Esophagus muscularis mucosa (tissue), 4 donors: Measurements from ENCODE around the gene RPGRIP1L. TPM values are rescaled to one million over a fixed set of nuclear protein-coding genes. Genes with fewer than 3 reads are reported as not detected.

Experiments
- DNase-seq: peaks from one replicate; pipeline ENCODE4 v3.0.0-alpha.2; 2017; ENCODE audit errors: extremely low spot score
- H3K27ac ChIP-seq, 4 donors: fragments of 200-600 bp; sonication (generic); replicated peaks in 1 of 4; 1 replicate in 3 of 4; 2 replicates in 1 of 4; pipeline ENCODE4 v1.5.1; 2016 to 2019; ENCODE audit warnings: mild to moderate bottlenecking in 1 of 4
- H3K27me3 ChIP-seq, 4 donors: fragments of 200-600 bp; sonication (generic); one replicate each; pipeline versions ENCODE4 v1.5.1 to v1.6.0; 2016 to 2019
- H3K36me3 ChIP-seq, 4 donors: fragments of 200-600 bp; sonication (generic); one replicate each; pipeline ENCODE4 v1.5.1; 2016 to 2019
- H3K4me1 ChIP-seq, 4 donors: fragments of 200-600 bp; sonication (generic); one replicate each; pipeline ENCODE4 v1.5.1; 2016 to 2019
- H3K4me3 ChIP-seq, 4 donors: fragments of 200-600 bp; sonication (generic); 1 replicate in 2 of 4; 2 replicates in 2 of 4; pipeline ENCODE4 v1.5.1; 2016 to 2019; ENCODE audit warnings: mild to moderate bottlenecking in 4 of 4, moderate library complexity in 1 of 4
- H3K9me3 ChIP-seq, 4 donors: fragments of 200-600 bp; sonication (generic); 1 replicate in 3 of 4; 2 replicates in 1 of 4; pipeline ENCODE4 v1.5.1; 2016 to 2019
- CTCF ChIP-seq, 3 experiments: fragments of 200-600 bp in 2 of 3; fragments of 450-650 bp in 1 of 3; sonication (generic) in 2 of 3; IDR thresholded peaks; one replicate each; pipeline ENCODE4 v1.5.1; 2017 to 2019; ENCODE audit warnings: antibody characterized with exemption in 3 of 3, mild to moderate bottlenecking in 2 of 3, moderate library complexity in 1 of 3
- EP300 ChIP-seq: sonication (generic); formaldehyde crosslinking; IDR thresholded peaks from one replicate; pipeline ENCODE4 v1.6.1; 2017; ENCODE audit warnings: antibody characterized with exemption
- POLR2A ChIP-seq: fragments of 450-650 bp; IDR thresholded peaks from one replicate; pipeline ENCODE4 v1.6.1; 2017; ENCODE audit warnings: antibody characterized with exemption, moderate library complexity, mild to moderate bottlenecking, low read depth
- POLR2AphosphoS5 ChIP-seq, 2 donors: sonication (generic); formaldehyde crosslinking; IDR thresholded peaks; one replicate each; pipeline ENCODE4 v1.6.1; 2017; ENCODE audit warnings: antibody characterized with exemption in 2 of 2
- WGBS: methylation state at CpG from one replicate; pipeline ENCODE4 v1.1.5; 2018; 5-methylcytosine and 5-hydroxymethylcytosine counted together
- intact Hi-C: fragments of 100-400 bp; cut with DNase I; formaldehyde crosslinking; loops from one replicate; pipeline ENCODE4 v1.15.1; 2023
- total RNA-seq, 4 donors: library from RNA; depleted of rRNA; stranded (reverse); fragments of >200 nt; gene quantifications; one replicate each; pipeline versions ENCODE4 v1.1.0 to v1.2.1, GENCODE V29; 2016

Gene RPGRIP1L
- total RNA-seq, 4 donors from 2014 or later, result 2.3 to 4.3 (median 4.0) TPM

DNA sequence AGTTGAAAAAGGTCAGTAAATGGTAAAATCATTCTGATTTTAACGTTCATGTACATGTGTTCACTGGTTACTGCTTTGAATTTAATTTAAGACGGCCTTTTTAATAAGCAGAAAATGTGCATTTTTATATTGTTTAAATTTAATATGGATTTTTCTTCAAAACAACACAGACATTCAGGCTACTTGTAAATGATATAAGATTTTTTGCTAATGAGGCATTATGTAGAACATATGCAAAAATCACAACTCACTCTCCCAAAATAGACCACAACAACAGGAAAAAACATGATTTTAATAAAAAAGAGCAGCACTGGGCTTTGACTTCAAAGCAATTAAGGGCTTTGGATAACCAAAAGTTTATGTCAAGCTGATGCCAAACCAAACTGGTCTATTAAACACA is 22.3 kb downstream of the RPGRIP1L start:
- no peak overlapping the region for H3K27ac ChIP-seq
- intact Hi-C loops, result no loop called here
- WGBS, result 93% methylated on average over 2 of the region's 2 CpGs

DNA sequence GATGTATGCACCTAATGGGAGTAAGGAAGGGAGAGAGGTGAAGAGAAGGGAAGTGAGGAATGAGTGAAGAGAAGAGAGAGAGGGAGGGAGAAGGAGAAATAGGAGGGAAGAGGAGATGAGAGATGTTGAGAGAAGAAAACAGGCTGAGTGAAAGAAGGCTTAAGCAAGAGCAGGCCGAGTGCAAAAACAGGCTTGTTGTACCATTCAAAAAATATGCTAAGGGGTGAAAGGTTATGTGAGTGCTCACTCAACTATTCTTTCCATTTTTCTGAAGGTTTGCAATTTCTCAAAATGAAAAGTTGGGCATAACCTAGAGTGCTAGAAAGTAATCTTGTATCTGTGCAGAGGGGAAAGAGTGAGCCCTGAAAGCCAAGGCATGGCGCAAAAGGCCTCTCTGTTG is 22.9 kb downstream of the RPGRIP1L start:
- 97% methylated on average over 2 of the region's 2 CpGs for WGBS
- H3K27me3 ChIP-seq, result no peaks in the 10 kb centered on the region
- no peak overlapping the region for H3K4me3 ChIP-seq
- intact Hi-C loops, result no loop called here
- no peaks in the 10 kb centered on the region for H3K9me3 ChIP-seq
- TF ChIP-seq EP300, result no peak
- TF ChIP-seq POLR2A, result no peak
- no peak for TF ChIP-seq CTCF (IDR thresholded peaks at IDR 0.05)
- no peak for TF ChIP-seq POLR2AphosphoS5 (IDR thresholded peaks at IDR 0.05)
- no peak for DNase-seq
- peaks cover 0 to 16% (median 2%) of the 10 kb centered on the region in 4 donors for H3K36me3 ChIP-seq
- no peaks in the 10 kb centered on the region for H3K4me1 ChIP-seq
- no peak overlapping the region for H3K27ac ChIP-seq

More for the DNA sequence above, 22.3 kb downstream of the RPGRIP1L start:
- H3K9me3 ChIP-seq, result no peaks in the 10 kb centered on the region
- H3K4me1 ChIP-seq, result no peaks in the 10 kb centered on the region
- H3K27me3 ChIP-seq, result no peaks in the 10 kb centered on the region
- no peak for TF ChIP-seq CTCF (IDR thresholded peaks at IDR 0.05)
- no peak for TF ChIP-seq POLR2A
- TF ChIP-seq EP300, result no peak
- TF ChIP-seq POLR2AphosphoS5 (IDR thresholded peaks at IDR 0.05), result no peak
- H3K36me3 ChIP-seq, result peaks cover 0 to 17% (median 2%) of the 10 kb centered on the region in 4 donors
- H3K4me3 ChIP-seq, result no peak overlapping the region
- DNase-seq, result no peak

DNA sequence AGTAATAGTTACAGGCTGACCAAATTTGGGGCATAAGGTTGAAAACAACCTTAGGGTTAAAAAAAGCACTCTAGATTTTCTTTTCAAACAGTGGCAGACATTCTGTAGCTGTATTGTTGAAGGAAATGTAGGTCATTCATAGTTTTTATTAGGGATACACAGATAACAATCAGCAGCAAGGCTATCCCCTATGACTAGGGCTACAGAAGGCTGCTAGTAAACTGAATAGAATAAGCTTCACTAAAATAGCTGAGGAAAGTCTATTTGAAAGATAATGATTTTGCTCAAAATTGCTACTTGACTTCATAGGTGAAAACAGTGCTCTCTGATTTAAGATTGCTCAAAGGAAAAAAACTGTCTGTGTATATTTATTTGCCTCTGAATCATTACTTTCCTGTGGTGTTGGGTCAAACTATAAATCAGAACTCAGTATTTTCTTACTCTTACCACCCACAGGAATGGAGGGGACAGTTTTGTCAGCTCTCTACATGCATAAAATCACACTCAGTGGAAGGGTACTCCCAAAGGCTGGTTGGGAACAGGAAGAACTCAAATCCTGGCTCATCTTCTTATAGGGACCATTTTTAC is 24.8 kb downstream of the RPGRIP1L start:
- Histone ChIP-seq H3K4me3 (no peak overlapping the region), H3K27me3 (no peaks in the 10 kb centered on the region), H3K27ac (no peak overlapping the region), H3K36me3 (peaks cover 0 to 4% (median 0%) of the 10 kb centered on the region in 4 donors), H3K9me3 (no peaks in the 10 kb centered on the region), H3K4me1 (no peaks in the 10 kb centered on the region)
- TF ChIP-seq POLR2A (no peak), CTCF (IDR thresholded peaks at IDR 0.05) (no peak), EP300 (no peak), POLR2AphosphoS5 (IDR thresholded peaks at IDR 0.05) (no peak)
- intact Hi-C loops, result no loop called here
- DNase-seq, result no peak

GRCh38 chr16:53678155-53678554 is 25.5 kb downstream of the RPGRIP1L start:
- intact Hi-C loops, result no loop called here
- no peaks in the 10 kb centered on the region for H3K27me3 ChIP-seq
- no peak for TF ChIP-seq CTCF (IDR thresholded peaks at IDR 0.05)
- no peak for TF ChIP-seq POLR2A
- TF ChIP-seq POLR2AphosphoS5 (IDR thresholded peaks at IDR 0.05), result no peak
- TF ChIP-seq EP300, result no peak
- no peak overlapping the region for H3K4me3 ChIP-seq
- no peak overlapping the region for H3K27ac ChIP-seq
- peaks cover 0 to 4% (median 0%) of the 10 kb centered on the region in 4 donors for H3K36me3 ChIP-seq
- no peaks in the 10 kb centered on the region for H3K4me1 ChIP-seq
- 100% methylated on average over 1 of the region's 1 CpG for WGBS
- no peak for DNase-seq
- no peaks in the 10 kb centered on the region for H3K9me3 ChIP-seq

- intact Hi-C loops, result no loop called here
- H3K36me3 ChIP-seq, result peaks cover 0 to 5% (median 0%) of the 10 kb centered on the region in 4 donors
Observed at GRCh38 chr16:53673189-53673588, 30.5 kb downstream of the RPGRIP1L start.

More at GRCh38 chr16:53673189-53673588, 30.5 kb downstream of the RPGRIP1L start:
- no peak overlapping the region for H3K27ac ChIP-seq
- no peak overlapping the region for H3K4me3 ChIP-seq
- WGBS, result 96% methylated on average over 4 of the region's 4 CpGs
- no peaks in the 10 kb centered on the region for H3K9me3 ChIP-seq
- TF ChIP-seq EP300 (no peak), CTCF (IDR thresholded peaks at IDR 0.05) (no peak), POLR2A (no peak), POLR2AphosphoS5 (IDR thresholded peaks at IDR 0.05) (no peak)
- no peaks in the 10 kb centered on the region for H3K27me3 ChIP-seq
- DNase-seq, result no peak
- no peaks in the 10 kb centered on the region for H3K4me1 ChIP-seq
